SKM-1 treated with dmso at 0.1 percent for 144 hours (cell line): Measurements from ENCODE around the gene C11orf87.

Experiments used
- DNase-seq: peaks from one replicate; lab custom pipeline; 2025; ENCODE audit not compliant: unreplicated experiment; lab: John Stamatoyannopoulos, UW

Gene C11orf87

DNA sequence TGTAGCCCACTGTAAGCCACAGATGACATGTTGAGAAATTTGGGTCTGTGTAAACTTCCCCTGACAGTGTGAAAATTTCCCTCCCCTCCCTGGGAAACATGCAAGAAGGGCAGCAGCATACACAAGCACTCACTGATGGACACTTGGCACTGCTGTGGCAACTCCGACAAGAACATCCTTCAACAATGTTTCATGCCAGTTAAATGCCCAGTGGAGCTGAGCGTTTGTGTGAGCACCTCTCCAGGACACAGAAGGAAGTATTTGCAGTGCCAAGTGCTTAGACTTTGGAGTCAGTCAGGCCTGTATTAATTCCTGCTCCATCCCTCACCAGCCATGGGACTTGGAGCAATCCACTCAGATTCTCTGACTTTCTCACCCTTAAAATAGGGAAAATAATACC is 17.7 kb downstream of the C11orf87 start:
- no peak for DNase-seq

DNA sequence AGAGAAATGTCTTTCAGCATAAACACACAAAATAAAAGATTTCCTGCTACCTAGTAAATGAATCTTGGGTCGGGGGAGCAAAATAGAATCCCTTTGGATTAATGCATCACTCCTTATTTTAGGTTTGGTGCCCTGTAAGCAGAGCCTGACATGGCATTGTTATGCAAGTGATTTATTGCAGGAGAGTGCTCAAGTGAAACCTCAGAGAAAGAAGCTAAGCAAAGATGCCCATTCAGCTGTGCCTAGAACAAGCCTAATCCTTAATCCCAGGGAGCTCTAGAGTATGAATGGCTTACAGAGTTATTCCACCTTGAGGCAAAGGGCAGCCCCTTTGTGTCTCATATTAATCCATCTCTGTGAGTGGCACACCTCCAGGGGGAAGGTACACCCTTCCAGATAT is 21.1 kb downstream of the C11orf87 start:
- DNase-seq: no peak

DNA sequence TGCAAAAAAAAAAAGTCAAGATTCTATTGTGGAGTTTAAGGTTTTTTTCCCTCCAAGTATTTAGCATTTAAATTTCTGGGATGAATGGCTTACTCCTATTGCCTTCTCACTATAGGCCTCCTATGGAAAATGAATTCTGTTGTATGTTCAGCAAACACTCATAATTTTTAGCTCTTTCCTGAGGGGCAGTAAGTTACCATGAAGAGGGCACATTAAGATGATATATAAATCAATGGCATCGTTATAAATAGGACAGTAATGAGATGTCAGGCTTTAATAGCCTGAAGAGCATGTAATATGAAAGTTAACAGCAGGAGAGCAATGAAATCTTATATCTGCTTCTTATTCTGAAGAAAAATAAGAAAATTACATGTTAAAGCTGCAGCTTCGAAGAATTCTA is 32.9 kb downstream of the C11orf87 start:
- no peak for DNase-seq
